Measurements from ENCODE around the gene KIF26B. TPM values are rescaled to one million over a fixed set of nuclear protein-coding genes. Genes with fewer than 3 reads are reported as not detected.

The KIF26B gene
- total and polyA plus RNA-seq, 2 experiments from 2014 or later = 0.03 to 0.76 TPM

DNA sequence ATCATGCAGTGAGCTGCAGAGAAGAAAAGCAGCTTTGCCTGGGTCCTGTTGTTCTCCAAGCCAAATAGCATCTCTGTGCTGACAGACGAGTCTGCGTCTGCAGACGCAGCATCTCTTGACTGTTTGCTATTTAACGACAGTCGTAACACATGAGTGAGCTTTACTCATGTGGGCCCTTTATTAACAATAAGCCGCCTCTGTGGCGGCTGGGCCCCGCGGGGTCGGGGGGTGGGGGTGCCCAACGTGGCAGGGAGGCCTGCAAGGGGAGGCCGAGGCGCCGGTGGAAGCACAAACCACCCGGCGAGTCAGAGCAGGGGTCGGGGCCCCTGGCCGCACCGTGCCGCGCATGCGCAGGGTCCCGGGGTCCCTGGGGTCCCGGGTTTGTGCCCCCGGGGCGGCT lies 435.1 kb downstream of the KIF26B start (continued):
- TF ChIP-seq, protein P1, sequence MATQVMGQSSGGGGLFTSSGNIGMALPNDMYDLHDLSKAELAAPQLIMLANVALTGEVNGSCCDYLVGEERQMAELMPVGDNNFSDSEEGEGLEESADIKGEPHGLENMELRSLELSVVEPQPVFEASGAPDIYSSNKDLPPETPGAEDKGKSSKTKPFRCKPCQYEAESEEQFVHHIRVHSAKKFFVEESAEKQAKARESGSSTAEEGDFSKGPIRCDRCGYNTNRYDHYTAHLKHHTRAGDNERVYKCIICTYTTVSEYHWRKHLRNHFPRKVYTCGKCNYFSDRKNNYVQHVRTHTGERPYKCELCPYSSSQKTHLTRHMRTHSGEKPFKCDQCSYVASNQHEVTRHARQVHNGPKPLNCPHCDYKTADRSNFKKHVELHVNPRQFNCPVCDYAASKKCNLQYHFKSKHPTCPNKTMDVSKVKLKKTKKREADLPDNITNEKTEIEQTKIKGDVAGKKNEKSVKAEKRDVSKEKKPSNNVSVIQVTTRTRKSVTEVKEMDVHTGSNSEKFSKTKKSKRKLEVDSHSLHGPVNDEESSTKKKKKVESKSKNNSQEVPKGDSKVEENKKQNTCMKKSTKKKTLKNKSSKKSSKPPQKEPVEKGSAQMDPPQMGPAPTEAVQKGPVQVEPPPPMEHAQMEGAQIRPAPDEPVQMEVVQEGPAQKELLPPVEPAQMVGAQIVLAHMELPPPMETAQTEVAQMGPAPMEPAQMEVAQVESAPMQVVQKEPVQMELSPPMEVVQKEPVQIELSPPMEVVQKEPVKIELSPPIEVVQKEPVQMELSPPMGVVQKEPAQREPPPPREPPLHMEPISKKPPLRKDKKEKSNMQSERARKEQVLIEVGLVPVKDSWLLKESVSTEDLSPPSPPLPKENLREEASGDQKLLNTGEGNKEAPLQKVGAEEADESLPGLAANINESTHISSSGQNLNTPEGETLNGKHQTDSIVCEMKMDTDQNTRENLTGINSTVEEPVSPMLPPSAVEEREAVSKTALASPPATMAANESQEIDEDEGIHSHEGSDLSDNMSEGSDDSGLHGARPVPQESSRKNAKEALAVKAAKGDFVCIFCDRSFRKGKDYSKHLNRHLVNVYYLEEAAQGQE (IDR thresholded peaks at IDR 0.05; ENCODE audit: unreplicated experiment) = no peak
- TF ChIP-seq JUNB (IDR thresholded peaks at IDR 0.05; ENCODE audit: unreplicated experiment) = no peak
- no peak for TF ChIP-seq EZH2phosphoT487 (IDR thresholded peaks at IDR 0.05; ENCODE audit: unreplicated experiment)
- no peak for TF ChIP-seq NANOG (IDR thresholded peaks at IDR 0.05; ENCODE audit: borderline replicate concordance)
- no peak for TF ChIP-seq POLR2AphosphoS5 (IDR thresholded peaks at IDR 0.05; ENCODE audit: low read depth)
- no peak for TF ChIP-seq CREB1 (CRISPR knock-in tag; IDR thresholded peaks at IDR 0.05; ENCODE audit: low read depth)
- no peak for TF ChIP-seq ZNF114 (CRISPR knock-in tag; IDR thresholded peaks at IDR 0.05)

DNA sequence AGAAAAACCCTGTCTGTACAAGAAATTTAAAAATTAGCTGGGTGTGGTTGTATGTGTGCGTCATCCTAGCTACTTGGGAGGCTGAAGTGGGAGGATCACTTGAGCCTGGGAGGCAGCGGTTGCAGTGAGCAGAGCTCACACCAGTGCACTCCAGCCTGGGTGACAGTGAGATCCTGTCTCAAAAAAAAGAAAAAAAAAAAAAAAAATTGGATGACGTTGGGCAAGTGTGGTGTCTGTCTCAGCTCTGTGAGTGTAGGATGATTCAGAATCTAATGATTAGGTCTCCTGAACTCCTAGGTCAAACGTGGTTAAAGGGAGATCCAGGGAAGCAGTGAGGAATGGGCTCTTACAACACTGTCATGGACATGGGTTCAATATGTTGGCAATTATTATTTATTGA lies 435.9 kb downstream of the KIF26B start:
- Histone ChIP-seq H3K4me1 (ENCODE audit: insufficient read depth) (no peaks in the 10 kb centered on the region), H2AFZ (no peak overlapping the region), H3F3A (replicated peaks; ENCODE audit: low read depth) (no peaks in the 10 kb centered on the region), H3K36me3 (ENCODE audit: insufficient read depth) (no peaks in the 10 kb centered on the region), H4K20me1 (replicated peaks; ENCODE audit: insufficient read depth) (no peaks in the 10 kb centered on the region), H3K79me2 (replicated peaks; ENCODE audit: insufficient read depth) (no peaks in the 10 kb centered on the region), H3K9me2 (ENCODE audit: insufficient read depth) (no peaks in the 10 kb centered on the region), H3K4me2 (no peak overlapping the region), H3K27me3 (ENCODE audit: insufficient read depth) (no peaks in the 10 kb centered on the region), H3K27ac (ENCODE audit: low read depth) (no peak overlapping the region), H3K4me3 (no peak overlapping the region)
- no peak for DNase-seq (ENCODE audit: low spot score)
- peaks cover 1% of the 10 kb centered on the region for H3K27me3 Mint-ChIP-seq (ENCODE audit: insufficient read depth, low read depth, poor library complexity)
- no peak for ATAC-seq
- no peaks in the 10 kb centered on the region for H3K36me3 Mint-ChIP-seq (ENCODE audit: low read depth)
- H3K4me3 Mint-ChIP-seq = no peak overlapping the region
- peaks cover 3% of the 10 kb centered on the region; the same call in 1 of the 3 replicates for H3K9me3 Mint-ChIP-seq
- H3K27ac Mint-ChIP-seq = no peak overlapping the region
- no peaks in the 10 kb centered on the region for H3K4me1 Mint-ChIP-seq
- TF ChIP-seq JUNB (IDR thresholded peaks at IDR 0.05; ENCODE audit: unreplicated experiment) = no peak
- TF ChIP-seq CREB1 (CRISPR knock-in tag; IDR thresholded peaks at IDR 0.05; ENCODE audit: low read depth) = no peak
- TF ChIP-seq, protein P2, sequence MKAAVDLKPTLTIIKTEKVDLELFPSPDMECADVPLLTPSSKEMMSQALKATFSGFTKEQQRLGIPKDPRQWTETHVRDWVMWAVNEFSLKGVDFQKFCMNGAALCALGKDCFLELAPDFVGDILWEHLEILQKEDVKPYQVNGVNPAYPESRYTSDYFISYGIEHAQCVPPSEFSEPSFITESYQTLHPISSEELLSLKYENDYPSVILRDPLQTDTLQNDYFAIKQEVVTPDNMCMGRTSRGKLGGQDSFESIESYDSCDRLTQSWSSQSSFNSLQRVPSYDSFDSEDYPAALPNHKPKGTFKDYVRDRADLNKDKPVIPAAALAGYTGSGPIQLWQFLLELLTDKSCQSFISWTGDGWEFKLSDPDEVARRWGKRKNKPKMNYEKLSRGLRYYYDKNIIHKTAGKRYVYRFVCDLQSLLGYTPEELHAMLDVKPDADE (IDR thresholded peaks at IDR 0.05) = no peak
- TF ChIP-seq NANOG (IDR thresholded peaks at IDR 0.05; ENCODE audit: borderline replicate concordance) = no peak
- TF ChIP-seq EZH2phosphoT487 (IDR thresholded peaks at IDR 0.05; ENCODE audit: unreplicated experiment) = no peak
- TF ChIP-seq, protein P1 (IDR thresholded peaks at IDR 0.05; ENCODE audit: unreplicated experiment) = no peak
- TF ChIP-seq, protein P3, sequence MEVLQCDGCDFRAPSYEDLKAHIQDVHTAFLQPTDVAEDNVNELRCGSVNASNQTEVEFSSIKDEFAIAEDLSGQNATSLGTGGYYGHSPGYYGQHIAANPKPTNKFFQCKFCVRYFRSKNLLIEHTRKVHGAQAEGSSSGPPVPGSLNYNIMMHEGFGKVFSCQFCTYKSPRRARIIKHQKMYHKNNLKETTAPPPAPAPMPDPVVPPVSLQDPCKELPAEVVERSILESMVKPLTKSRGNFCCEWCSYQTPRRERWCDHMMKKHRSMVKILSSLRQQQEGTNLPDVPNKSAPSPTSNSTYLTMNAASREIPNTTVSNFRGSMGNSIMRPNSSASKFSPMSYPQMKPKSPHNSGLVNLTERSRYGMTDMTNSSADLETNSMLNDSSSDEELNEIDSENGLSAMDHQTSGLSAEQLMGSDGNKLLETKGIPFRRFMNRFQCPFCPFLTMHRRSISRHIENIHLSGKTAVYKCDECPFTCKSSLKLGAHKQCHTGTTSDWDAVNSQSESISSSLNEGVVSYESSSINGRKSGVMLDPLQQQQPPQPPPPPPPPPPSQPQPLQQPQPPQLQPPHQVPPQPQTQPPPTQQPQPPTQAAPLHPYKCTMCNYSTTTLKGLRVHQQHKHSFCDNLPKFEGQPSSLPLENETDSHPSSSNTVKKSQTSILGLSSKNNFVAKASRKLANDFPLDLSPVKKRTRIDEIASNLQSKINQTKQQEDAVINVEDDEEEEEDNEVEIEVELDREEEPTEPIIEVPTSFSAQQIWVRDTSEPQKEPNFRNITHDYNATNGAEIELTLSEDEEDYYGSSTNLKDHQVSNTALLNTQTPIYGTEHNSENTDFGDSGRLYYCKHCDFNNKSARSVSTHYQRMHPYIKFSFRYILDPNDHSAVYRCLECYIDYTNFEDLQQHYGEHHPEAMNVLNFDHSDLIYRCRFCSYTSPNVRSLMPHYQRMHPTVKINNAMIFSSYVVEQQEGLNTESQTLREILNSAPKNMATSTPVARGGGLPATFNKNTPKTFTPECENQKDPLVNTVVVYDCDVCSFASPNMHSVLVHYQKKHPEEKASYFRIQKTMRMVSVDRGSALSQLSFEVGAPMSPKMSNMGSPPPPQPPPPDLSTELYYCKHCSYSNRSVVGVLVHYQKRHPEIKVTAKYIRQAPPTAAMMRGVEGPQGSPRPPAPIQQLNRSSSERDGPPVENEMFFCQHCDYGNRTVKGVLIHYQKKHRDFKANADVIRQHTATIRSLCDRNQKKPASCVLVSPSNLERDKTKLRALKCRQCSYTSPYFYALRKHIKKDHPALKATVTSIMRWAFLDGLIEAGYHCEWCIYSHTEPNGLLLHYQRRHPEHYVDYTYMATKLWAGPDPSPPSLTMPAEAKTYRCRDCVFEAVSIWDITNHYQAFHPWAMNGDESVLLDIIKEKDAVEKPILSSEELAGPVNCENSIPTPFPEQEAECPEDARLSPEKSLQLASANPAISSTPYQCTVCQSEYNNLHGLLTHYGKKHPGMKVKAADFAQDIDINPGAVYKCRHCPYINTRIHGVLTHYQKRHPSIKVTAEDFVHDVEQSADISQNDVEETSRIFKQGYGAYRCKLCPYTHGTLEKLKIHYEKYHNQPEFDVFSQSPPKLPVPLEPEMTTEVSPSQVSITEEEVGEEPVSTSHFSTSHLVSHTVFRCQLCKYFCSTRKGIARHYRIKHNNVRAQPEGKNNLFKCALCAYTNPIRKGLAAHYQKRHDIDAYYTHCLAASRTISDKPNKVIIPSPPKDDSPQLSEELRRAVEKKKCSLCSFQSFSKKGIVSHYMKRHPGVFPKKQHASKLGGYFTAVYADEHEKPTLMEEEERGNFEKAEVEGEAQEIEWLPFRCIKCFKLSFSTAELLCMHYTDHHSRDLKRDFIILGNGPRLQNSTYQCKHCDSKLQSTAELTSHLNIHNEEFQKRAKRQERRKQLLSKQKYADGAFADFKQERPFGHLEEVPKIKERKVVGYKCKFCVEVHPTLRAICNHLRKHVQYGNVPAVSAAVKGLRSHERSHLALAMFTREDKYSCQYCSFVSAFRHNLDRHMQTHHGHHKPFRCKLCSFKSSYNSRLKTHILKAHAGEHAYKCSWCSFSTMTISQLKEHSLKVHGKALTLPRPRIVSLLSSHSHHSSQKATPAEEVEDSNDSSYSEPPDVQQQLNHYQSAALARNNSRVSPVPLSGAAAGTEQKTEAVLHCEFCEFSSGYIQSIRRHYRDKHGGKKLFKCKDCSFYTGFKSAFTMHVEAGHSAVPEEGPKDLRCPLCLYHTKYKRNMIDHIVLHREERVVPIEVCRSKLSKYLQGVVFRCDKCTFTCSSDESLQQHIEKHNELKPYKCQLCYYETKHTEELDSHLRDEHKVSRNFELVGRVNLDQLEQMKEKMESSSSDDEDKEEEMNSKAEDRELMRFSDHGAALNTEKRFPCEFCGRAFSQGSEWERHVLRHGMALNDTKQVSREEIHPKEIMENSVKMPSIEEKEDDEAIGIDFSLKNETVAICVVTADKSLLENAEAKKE (CRISPR knock-in tag; IDR thresholded peaks at IDR 0.05) = no peak
- no peak for TF ChIP-seq ZNF331 (CRISPR knock-in tag; IDR thresholded peaks at IDR 0.05; ENCODE audit: low read depth)
